NCI-H128 (cell line): ENCODE measurements around the gene TRIP11.

Experiments used
- DNase-seq: peaks from one replicate; lab custom pipeline; 2025; ENCODE audit not compliant: unreplicated experiment; lab: John Stamatoyannopoulos, UW

Gene TRIP11

DNA sequence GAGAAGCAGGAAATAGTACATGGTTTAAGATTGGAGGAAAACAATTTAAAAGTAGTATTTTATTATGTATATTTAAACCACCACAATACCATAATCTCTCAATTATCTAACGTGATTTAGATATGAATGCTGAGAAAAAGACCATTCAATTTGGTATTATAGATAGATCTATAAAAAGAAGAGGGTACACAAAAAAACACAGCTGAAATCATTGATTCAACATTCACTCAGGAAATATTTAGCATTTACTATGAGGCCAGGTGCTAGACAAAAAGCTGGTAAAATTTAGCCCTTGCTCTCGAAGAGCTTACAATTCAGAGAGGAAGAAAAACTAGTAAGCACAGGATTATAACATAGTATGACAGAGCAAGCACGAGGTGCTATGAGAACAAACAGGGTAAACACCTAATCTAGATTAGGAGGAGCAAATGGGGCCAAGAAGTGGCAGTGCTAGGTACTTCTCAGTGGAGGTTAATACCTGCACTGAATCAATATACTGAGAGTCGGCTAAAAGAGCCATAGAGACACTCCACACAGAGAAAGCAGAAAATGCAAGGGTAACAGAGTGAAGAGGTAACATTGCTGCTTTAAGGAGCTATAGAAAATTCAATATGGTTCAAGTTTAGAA, 27.6 kb downstream of the TRIP11 start:
- DNase-seq, result no peak

DNA sequence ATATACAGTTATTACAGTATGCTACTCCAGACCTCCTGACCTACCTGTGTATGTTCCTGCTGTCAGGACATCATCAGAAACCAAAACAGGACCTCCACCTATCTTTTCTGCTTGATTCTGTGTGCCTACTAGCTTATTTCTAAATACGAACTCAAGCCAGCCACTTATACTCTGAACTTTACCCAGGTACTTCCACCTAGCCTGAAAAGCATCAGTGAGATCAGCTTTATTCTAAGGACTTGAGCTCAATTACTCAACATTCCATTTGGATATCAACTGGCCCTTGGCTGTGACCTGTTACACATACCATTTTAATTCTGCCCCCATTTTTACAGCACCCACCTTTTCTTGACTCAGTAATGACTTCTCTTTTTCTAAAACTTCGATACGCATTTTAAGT, 29.2 kb downstream of the TRIP11 start:
- no peak for DNase-seq

DNA sequence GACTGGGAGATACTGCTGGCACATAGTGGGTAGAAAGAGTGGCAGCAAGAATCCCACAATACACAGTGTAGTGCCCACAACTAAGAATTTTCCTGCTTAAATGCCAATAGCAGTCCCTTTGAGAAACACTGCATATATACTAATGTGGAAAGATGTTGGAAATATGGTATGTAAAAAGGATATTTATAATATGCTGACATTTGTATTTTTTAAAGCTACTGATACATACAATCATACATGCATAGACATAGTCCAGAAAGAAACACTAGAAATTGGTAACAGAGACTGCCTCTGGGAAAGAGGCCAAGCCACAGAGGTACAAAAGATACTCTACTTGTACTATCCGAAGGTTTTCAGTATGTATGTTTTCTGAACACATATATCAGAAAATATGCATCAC, 30.3 kb downstream of the TRIP11 start:
- DNase-seq, result no peak

DNA sequence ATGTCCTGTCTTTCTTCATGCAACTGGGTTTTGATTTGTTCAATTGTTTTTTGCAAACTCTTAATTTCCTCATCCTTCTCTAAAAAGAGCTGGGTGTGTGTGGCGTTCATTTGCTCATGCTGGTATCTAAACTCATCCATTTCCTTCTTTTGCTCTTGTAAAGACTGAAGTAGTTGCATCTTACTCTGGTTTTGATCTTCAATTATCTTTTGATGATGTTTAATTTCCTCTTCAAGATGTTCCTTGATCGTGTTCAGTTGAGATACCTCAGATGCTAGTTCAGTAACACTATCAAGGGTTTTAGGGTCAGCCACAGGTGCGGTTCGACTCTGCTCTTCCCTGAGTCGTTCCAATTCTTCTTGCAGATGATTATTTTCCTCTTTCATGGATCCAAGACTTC, 34.8 kb downstream of the TRIP11 start:
- no peak for DNase-seq

- DNase-seq, result no peak
Measured at GRCh38 chr14:92004062-92004461, 35.8 kb downstream of the TRIP11 start.

- no peak for DNase-seq
Measured at GRCh38 chr14:91998667-91999570, 40.9 kb downstream of the TRIP11 start.

DNA sequence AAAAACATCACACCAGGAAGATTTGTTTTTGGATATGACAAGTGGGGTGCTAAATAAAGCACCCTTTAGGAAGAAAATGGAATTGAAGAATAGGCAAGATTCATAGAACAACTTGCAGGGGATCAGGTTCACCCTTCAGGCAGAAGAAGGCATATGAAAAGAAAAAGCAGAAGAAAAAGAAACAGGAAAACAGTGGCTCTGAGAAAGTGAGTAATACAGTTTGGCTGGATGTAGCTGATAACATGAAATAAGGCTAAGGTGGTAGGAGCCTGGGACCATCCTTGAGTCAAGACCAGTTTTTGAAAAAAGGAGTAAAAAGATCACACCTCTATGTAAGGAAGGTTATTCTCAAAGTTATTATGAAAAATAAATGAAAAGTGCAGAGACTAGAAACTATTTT, 42.4 kb downstream of the TRIP11 start:
- DNase-seq, result no peak

GRCh38 chr14:91996948-91997371, 42.9 kb downstream of the TRIP11 start:
- no peak for DNase-seq

DNA sequence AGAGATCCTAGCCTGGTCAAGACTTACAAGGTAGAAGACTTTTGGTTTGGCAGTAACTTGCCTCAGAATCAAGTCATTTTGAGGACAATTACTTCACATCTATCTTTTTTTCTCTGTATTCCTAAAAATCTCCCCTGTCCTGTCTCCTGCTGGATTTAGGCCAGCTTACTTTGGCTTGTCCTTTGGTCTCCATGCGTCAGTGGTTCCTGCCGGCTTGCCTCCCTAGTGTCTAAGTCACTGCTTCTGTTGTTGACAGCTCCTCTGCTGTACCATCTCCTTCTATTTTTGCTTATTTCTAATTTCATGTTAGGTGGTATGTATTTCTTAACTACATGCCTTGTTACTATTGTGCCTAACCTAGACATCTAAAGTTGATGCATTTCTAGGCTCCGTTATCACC, 52.7 kb downstream of the TRIP11 start:
- DNase-seq, result no peak

DNA sequence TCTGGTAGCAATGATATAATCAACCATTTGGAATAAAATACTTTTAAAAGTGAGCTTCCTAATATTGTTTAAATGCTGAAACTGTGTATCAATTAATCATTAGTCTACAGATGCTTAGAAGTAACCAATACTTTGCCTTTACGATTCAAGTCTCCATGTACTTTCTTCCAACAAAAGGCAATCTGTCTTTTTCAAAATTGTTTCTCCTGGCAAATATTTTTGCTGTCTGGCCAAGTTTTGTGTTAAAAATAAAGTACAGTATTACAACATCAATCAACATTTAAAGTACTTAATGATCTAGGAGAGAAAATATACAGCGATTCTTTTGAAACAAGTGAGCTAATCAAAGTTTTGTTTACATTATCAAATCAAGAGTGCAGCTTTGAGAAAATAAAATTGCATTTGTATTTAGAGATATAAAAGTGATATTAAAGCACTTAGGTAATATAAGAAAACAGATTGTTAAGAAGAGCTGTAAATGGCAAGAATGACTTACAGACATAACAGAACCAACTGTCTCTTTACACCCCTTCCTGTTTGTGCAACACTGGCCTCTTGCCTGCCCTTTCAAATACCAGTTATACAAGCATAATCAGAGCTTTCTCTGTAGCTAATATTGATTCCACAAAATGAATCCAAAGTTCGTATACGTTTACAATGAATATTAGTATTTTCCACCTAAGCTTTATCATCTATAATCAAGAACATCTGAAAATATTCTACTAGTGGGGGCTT, 54.2 kb downstream of the TRIP11 start:
- DNase-seq, result no peak

GRCh38 chr14:91985008-91985407, 54.9 kb downstream of the TRIP11 start:
- DNase-seq, result no peak

DNA sequence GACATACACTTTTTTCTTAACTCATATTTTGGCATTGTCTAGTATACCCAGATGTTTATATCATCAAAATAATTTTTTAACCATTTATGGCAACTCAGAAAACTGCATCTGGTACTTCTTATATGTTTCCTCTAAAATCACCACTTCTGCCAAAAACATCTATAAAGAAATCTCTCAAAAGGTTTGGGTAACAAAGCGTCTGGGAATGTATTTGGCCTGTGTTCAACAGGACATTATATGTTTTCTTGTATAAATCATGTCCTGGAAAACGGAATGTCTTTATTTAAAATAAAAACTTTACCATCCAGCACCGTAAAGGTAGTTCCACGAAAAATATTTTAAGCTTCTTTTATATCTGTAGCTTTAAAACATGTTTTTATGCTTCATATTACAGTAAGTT, 56.3 kb downstream of the TRIP11 start:
- DNase-seq, result no peak

DNA sequence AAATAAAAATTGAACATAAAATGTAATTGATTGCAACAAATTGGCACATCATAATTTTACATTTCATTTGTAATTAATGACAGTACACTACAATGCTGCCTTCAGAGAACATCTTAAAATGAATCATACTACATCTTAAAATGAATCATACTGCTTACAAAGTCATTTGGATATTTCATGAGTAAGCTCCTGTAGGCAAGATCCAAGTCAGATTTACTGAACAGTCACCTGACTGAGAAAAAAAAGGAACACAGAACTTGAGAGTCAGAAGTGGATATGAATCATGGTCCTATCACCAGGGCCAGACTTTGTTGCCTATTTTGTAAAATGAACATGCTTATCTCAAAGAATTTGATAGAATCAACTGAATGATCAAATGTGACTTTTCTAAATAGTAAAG, 59.7 kb downstream of the TRIP11 start:
- no peak for DNase-seq

GRCh38 chr14:91977884-91978283, 62.0 kb downstream of the TRIP11 start:
- DNase-seq, result no peak

- no peak for DNase-seq
Measured at GRCh38 chr14:91975763-91976162, 64.1 kb downstream of the TRIP11 start.

GRCh38 chr14:91971188-91971778, 68.6 kb downstream of the TRIP11 start:
- no peak for DNase-seq

- no peak for DNase-seq
Measured at GRCh38 chr14:91968280-91968679, 71.6 kb downstream of the TRIP11 start.

DNA sequence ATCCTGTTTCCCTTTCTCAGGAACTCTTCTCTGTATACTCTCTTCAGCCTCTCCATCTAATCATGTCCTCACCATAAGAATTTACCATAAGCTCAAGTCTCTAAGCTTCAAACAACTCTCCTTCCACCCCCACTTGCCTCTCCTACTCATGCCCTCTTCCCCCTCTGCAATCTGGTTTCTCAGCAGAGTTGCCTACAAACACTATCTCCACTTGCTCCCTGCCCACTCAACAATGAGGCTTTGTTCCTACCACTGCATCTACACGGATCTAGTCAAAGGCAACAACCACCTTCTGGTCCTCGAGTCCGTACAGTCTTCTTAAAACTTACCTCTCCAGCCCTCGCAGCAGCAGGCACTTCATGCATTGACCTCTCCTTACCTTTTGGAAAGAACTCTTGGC, 75.1 kb downstream of the TRIP11 start:
- DNase-seq, result no peak

DNA sequence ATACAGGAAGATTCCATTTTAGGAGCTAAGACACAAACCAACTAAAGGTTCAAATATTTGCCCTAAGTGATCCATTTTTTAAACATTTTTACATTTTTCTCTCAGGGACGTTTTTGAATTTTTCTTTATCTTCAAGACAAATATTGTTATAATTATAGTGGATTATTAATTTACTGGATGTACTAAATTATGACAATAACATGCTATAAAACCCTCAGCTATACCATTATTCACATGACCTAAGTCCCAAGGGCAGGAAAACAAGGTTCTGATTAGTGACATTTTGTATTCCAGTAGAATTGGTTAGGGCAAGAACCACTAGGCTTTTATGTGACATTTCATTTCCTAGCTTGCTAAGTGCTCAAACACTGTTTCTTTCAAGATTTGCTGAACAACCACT, 75.8 kb downstream of the TRIP11 start:
- DNase-seq, result no peak

DNA sequence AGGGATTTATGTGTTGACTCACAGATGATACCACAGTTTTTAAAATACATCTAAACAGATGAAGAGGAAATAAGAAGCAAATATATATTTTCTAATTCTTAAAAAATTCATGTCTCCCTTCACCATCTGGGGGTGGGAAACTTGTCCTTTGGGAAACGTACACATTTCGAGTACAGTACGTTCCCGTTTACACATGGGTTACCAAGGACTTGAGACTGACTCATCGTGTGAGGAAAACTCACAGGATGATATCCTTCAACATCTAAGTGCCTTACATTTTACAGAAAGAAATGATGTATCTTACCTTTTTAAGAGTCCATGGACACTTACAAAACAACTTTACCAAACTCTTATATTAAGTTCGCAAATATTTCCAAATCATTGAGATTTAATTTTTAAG, 76.4 kb downstream of the TRIP11 start:
- no peak for DNase-seq
